Thoracic aorta (tissue), 2 donors: ENCODE measurements around the gene PPIF. TPM values are rescaled to one million over a fixed set of nuclear protein-coding genes. Genes with fewer than 3 reads are reported as not detected.

Source experiments
- ATAC-seq: fragments of 150-250 bp; one replicate; pipeline ENCODE4 v1.8.0; 2017; ENCODE audit warnings: low read depth; ENCODE audit not compliant: insufficient number of reproducible peaks, low FRiP score
- DNase-seq: peaks from one replicate; pipeline ENCODE4 v3.0.0-alpha.2; 2020; ENCODE audit warnings: low spot score
- H3K27ac ChIP-seq, 2 donors: fragments of 200-600 bp; sonication (generic); 1 replicate in 1 of 2; 2 replicates in 1 of 2; pipeline ENCODE4 v1.5.1; 2016; ENCODE audit warnings: mild to moderate bottlenecking in 2 of 2, moderate library complexity in 2 of 2
- H3K27me3 ChIP-seq: fragments of 200-600 bp; sonication (generic); replicated peaks from 2 replicates; pipeline ENCODE4 v1.6.0; 2016; ENCODE audit warnings: mild to moderate bottlenecking; ENCODE audit not compliant: insufficient read depth
- H3K36me3 ChIP-seq: fragments of 200-600 bp; sonication (generic); one replicate; pipeline ENCODE4 v1.5.1; 2016
- H3K4me1 ChIP-seq, 2 donors: fragments of 200-600 bp; sonication (generic); 1 replicate in 1 of 2; 2 replicates in 1 of 2; pipeline versions ENCODE4 v1.5.1 to v1.6.0; 2016; ENCODE audit warnings: low read depth in 2 of 2, mild to moderate bottlenecking in 1 of 2; ENCODE audit not compliant: control insufficient read depth in 1 of 2
- H3K4me3 ChIP-seq: fragments of 200-600 bp; sonication (generic); 2 replicates; pipeline ENCODE4 v1.5.1; 2016; ENCODE audit warnings: mild to moderate bottlenecking
- H3K9me3 ChIP-seq: fragments of 200-600 bp; sonication (generic); 2 replicates; pipeline ENCODE4 v1.5.1; 2016
- CTCF ChIP-seq: fragments of 200-600 bp; sonication (generic); IDR thresholded peaks from one replicate; pipeline ENCODE4 v1.5.1; 2019; ENCODE audit warnings: antibody characterized with exemption
- total RNA-seq, 2 donors: library from RNA; depleted of rRNA; stranded (reverse); fragments of >200 nt; gene quantifications; one replicate each; pipeline versions ENCODE4 v1.1.0 to v1.2.3, GENCODE V29; 2016

Gene PPIF
- total RNA-seq, 2 donors from 2014 or later, result 5.7 to 44.2 TPM

- Histone ChIP-seq H3K27ac (no peak overlapping the region), H3K4me3 (no peak overlapping the region), H3K36me3 (peaks cover 18% of the 10 kb centered on the region), H3K27me3 (no peaks in the 10 kb centered on the region), H3K9me3 (no peaks in the 10 kb centered on the region), H3K4me1 (peaks cover 10 to 20% of the 10 kb centered on the region in 2 donors)
- no peak for TF ChIP-seq CTCF
- ATAC-seq (no peak), DNase-seq (no peak)
Measured at GRCh38 chr10:79385804-79386531, 38.7 kb downstream of the PPIF start.

DNA sequence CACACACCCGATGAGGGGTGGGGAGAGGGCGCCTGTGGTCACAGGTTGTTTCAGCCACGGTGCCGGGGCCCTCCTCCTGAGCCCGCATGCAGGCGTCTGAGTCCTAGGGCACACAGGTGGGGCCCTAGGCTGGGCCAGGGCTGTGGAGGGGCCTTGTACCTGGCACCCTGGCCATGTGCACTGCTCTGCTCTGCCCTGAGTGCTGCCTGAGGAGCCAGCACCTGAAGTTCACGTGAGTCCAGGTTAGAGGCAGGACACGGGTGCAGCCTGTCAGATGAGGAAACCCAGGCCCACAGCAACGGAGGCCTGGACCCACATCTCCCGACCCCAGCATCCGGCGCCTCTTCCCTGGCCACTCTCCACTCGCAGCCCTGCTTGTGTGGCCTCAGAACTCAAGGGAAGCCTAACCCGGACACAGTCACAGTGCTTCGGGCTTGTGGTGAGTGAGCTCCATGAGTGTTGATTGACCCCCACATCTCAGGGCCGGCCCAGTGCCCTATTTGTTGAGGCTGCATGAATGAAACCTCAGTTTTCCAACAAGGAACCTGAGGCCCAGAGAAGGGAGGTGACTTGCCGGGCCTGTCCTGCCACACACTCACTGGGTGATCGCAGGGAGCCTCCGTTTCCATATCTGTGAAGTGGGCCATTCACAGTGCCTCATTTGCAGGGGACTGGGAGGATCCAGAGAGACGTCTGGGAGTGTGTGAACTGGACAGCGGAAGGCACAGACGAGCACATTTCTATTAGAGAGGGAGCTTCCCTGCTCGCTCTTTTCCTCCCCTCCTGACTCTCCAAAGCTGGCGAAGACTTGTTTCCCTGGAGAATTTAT is 39.6 kb downstream of the PPIF start:
- Histone ChIP-seq H3K4me3 (no peak overlapping the region), H3K27me3 (no peaks in the 10 kb centered on the region), H3K36me3 (peaks cover 19% of the 10 kb centered on the region), H3K4me1 (peaks cover 3 to 12% of the 10 kb centered on the region in 2 donors), H3K27ac (no peak overlapping the region), H3K9me3 (no peaks in the 10 kb centered on the region)
- DNase-seq, result peak; percentile 2
- no peak for TF ChIP-seq CTCF
- no peak for ATAC-seq

- no peak overlapping the region for H3K27ac ChIP-seq
- peaks cover under 1 to 10% of the 10 kb centered on the region in 2 donors for H3K4me1 ChIP-seq
- H3K27me3 ChIP-seq, result no peaks in the 10 kb centered on the region
- no peak for ATAC-seq
- H3K4me3 ChIP-seq, result no peak overlapping the region
- no peak for DNase-seq
- TF ChIP-seq CTCF, result no peak
- H3K9me3 ChIP-seq, result no peaks in the 10 kb centered on the region
- peaks cover 19% of the 10 kb centered on the region for H3K36me3 ChIP-seq
Measured at GRCh38 chr10:79387466-79387973, 40.3 kb downstream of the PPIF start.

GRCh38 chr10:79387974-79388850 is 40.9 kb downstream of the PPIF start:
- no peak for ATAC-seq

More at GRCh38 chr10:79387974-79388850, 40.9 kb downstream of the PPIF start:
- Histone ChIP-seq H3K9me3 (no peaks in the 10 kb centered on the region), H3K27ac (no peak overlapping the region), H3K4me1 (peaks cover 0 to 6% of the 10 kb centered on the region in 2 donors), H3K27me3 (no peaks in the 10 kb centered on the region), H3K36me3 (peaks cover 20% of the 10 kb centered on the region), H3K4me3 (no peak overlapping the region)
- no peak for DNase-seq
- TF ChIP-seq CTCF, result no peak
